ENCODE results near the gene NEU2.

NEU2 gene

GRCh38 chr2:233081731-233082221 is 49.3 kb downstream of the NEU2 start:
- TF ChIP-seq CTCF (IDR thresholded peaks at IDR 0.05; ENCODE audit: low read depth, low read length) = no peak
- no peak overlapping the region for H3K4me3 ChIP-seq (replicated peaks in 1 of 2; ENCODE audit: low read depth in 2 of 2, low read length in 2 of 2)
- no peak for DNase-seq (ENCODE audit: low read depth in 2 of 2)

GRCh38 chr2:233082222-233082930 is 49.9 kb downstream of the NEU2 start:
- H3K4me3 ChIP-seq (replicated peaks in 1 of 2; ENCODE audit: low read depth in 2 of 2, low read length in 2 of 2) = no peak overlapping the region
- DNase-seq (ENCODE audit: low read depth in 2 of 2) = no peak
- no peak for TF ChIP-seq CTCF (IDR thresholded peaks at IDR 0.05; ENCODE audit: low read depth, low read length)

GRCh38 chr2:233082931-233083755 is 50.7 kb downstream of the NEU2 start:
- no peak for TF ChIP-seq CTCF (IDR thresholded peaks at IDR 0.05; ENCODE audit: low read depth, low read length)
- no peak for DNase-seq (ENCODE audit: low read depth in 2 of 2)
- H3K4me3 ChIP-seq (replicated peaks in 1 of 2; ENCODE audit: low read depth in 2 of 2, low read length in 2 of 2) = no peak overlapping the region

GRCh38 chr2:233083782-233084181 is 51.3 kb downstream of the NEU2 start:
- DNase-seq (ENCODE audit: low read depth in 2 of 2) = no peak
- TF ChIP-seq CTCF (IDR thresholded peaks at IDR 0.05; ENCODE audit: low read depth, low read length) = no peak
- H3K4me3 ChIP-seq (replicated peaks in 1 of 2; ENCODE audit: low read depth in 2 of 2, low read length in 2 of 2) = no peak overlapping the region

- TF ChIP-seq CTCF (IDR thresholded peaks at IDR 0.05; ENCODE audit: low read depth, low read length) = no peak
- no peak overlapping the region for H3K4me3 ChIP-seq (replicated peaks in 1 of 2; ENCODE audit: low read depth in 2 of 2, low read length in 2 of 2)
- DNase-seq (ENCODE audit: low read depth in 2 of 2) = peak; percentile 35 to 50
Measured at GRCh38 chr2:233084488-233084887, 52.0 kb downstream of the NEU2 start.
